Measurements from ENCODE around the gene REEP6.
"Not testable (repeated sequence)": the region's sequence is repeated elsewhere in the genome, so short reads cannot be mapped to it uniquely, and the experiment has no call there.

The REEP6 gene

DNA sequence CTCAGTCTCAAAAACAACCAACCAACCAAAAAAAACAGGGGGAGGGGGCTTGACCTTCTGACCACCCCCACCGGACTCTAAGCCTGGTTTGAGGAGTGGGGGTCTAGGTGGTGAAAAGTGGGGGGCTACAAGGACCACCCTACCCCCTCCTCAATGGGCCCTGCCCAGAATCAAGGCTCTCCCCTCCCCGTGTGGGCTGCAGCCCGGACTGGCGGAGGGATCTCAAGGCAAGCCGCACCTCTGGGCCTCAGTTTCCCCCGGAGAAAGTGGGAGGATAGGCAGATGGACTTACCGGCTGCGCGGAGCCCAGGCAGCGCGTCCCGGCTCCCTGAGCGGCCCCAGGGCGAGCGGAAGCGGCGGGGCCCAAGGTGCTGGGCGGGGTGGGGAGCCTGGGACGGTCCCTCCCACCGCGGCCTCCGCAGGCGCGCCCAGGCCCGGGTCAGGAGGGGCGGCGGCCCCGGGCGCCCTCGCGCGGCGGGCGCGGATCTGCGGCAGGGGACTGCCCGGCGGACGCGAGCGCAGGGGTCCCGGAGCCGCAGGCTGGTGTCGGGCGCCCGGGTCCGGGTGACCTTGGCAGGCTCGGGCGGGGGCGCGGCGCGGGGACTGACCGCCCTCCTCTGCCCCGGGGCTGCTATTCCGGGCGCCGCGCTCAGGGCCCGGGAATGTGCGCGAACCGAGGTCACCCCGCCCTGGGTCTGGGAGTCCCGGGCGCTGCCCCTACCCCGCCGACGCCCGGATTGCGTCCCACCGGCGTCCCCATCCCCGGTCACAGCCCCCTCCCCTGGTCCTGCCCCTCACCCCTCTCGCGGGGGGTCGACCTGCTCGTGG, 21.9 kb downstream of the REEP6 start, which contains the start of gene ADAMTSL5:
Gene ADAMTSL5, minus strand, starts transcription at position 349 of the 828 bp plus-strand sequence. CDS start 2,076 bp downstream, outside the sequence.
- DNase-seq (ENCODE audit: low read depth) = no peak
- TF ChIP-seq, protein P1, sequence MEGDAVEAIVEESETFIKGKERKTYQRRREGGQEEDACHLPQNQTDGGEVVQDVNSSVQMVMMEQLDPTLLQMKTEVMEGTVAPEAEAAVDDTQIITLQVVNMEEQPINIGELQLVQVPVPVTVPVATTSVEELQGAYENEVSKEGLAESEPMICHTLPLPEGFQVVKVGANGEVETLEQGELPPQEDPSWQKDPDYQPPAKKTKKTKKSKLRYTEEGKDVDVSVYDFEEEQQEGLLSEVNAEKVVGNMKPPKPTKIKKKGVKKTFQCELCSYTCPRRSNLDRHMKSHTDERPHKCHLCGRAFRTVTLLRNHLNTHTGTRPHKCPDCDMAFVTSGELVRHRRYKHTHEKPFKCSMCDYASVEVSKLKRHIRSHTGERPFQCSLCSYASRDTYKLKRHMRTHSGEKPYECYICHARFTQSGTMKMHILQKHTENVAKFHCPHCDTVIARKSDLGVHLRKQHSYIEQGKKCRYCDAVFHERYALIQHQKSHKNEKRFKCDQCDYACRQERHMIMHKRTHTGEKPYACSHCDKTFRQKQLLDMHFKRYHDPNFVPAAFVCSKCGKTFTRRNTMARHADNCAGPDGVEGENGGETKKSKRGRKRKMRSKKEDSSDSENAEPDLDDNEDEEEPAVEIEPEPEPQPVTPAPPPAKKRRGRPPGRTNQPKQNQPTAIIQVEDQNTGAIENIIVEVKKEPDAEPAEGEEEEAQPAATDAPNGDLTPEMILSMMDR (IDR thresholded peaks at IDR 0.05; ENCODE audit: low read depth, low read length, missing control alignments) = peak; percentile 19
- peak within 1 kb of the TSS; percentile 27 for H3K4me3 ChIP-seq (ENCODE audit: low read depth, low read length)

DNA sequence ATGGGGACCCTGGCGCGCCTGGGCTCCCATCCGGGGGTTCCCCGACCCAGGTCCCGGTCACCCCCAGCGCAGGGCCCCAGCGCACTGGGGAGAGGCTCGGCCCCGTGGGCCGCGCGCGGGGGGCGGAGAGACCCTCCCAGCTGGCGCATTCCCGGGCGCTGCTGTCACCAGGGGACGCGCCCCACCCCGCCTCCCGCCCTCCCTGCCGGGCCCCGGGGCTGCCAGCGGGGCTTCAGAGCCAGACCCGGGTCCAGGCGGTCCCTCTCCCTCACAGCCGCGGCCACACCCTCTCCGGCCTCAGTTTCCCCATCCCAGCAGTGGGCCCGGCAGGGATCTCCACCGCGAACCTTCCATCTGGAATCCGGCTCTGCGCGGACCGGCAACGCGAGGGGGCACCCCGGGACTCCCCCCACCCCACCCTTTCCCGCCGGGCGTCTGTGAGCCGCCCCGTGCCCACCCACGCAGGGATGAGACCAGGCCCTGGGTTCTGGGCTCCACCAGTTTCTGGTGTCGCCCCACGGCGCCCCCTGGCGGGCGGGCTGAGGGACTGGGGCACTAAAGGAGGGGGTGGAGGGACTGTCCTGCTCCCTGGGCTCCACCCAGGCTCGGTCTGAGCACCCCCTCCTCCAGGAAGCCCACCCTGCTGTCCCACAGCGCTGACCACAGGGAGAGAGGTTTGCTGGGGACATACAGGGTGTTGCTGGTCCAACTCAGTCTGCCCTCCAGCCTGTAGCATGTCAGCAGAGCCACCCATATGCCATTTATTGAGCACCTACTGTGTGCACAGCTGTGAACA, 22.7 kb downstream of the REEP6 start:
- no peak for DNase-seq (ENCODE audit: low read depth)

DNA sequence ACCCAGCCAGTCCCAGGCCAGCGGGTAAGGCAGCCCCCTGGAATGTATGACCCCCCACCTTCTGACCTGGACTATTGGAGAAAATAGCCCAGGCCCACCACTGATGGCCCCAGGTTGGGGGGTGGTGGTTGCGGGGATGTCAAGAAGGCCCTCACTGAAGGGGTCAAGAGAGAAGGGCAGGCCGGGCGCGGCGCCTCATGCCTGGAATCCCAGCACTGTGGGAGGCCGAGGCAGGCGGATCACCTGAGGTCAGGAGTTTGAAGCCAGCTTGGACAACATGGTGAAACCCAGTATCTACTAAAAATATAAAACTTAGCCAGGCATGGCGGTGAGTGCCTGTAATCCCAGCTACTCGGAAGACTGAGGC, 23.3 kb downstream of the REEP6 start:
- DNase-seq (ENCODE audit: low read depth) = no peak
- TF ChIP-seq, protein P1 (IDR thresholded peaks at IDR 0.05; ENCODE audit: low read depth, low read length, missing control alignments) = no peak
- no peak overlapping the region for H3K4me3 ChIP-seq (ENCODE audit: low read depth, low read length)

More for the DNA sequence above, 22.7 kb downstream of the REEP6 start:
- H3K4me3 ChIP-seq (ENCODE audit: low read depth, low read length) = 0 out of 2 replicates have a peak overlapping the region, but pooled peaks have one; percentile 27
- TF ChIP-seq, protein P1 (IDR thresholded peaks at IDR 0.05; ENCODE audit: low read depth, low read length, missing control alignments) = peak; percentile 72

DNA sequence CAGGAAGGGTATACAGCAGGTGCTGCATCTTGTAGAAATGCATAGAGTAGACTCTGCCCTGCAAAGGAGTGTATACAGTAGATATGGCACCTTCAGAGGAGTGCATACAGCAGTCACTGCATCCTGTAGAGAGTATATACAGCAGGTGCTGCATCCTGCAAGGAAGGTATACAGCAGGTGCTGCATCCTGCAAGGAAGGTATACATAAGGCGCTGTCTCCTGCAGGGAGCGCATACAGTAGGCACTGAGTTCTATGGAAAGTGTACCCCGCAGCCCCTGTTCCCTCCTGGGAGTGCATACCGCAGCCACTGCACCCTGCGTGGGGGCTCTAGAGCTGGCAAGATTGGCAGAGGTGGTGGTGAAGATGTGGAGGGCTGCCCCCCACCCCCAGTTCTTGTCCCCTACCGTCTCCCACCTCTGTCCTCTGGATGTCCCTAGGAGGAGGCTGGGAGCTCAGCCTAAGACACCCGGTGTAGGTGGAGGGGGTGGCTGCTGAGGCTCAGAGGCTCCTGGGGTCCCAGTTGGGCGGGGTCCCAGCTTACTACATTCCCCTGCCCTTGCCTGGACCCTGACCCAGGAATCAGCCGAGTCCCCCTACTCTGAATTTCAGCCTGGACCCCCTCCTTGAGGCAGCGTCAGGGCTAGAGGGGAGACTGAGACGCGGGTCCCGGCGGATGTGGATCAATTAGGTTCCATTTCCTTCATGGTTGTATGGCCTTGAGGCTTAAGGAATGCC, 24.2 kb downstream of the REEP6 start:
- TF ChIP-seq, protein P1 (IDR thresholded peaks at IDR 0.05; ENCODE audit: low read depth, low read length, missing control alignments) = no peak
- no peak for DNase-seq (ENCODE audit: low read depth)
- H3K4me3 ChIP-seq (ENCODE audit: low read depth, low read length) = no peak overlapping the region

DNA sequence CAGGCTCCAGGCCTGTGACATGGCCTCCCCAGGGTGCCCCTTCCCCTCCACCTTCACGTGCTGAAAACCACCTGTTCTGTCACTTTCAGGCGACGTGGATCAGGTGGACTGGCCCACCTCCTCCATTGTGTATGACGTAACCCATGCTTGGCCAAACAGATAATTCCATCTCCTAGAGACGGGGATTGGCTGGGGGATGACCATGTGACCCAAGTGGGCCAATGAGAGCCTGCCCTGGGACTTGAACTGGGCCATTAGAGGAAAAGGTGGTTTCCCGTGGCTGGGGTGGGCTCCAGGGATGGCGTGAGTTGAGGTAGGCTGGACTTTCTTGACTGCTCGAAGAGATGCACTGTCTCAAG, 25.4 kb downstream of the REEP6 start:
- TF ChIP-seq, protein P1 (IDR thresholded peaks at IDR 0.05; ENCODE audit: low read depth, low read length, missing control alignments) = no peak
- H3K4me3 ChIP-seq (ENCODE audit: low read depth, low read length) = no peak overlapping the region
- no peak for DNase-seq (ENCODE audit: low read depth)

DNA sequence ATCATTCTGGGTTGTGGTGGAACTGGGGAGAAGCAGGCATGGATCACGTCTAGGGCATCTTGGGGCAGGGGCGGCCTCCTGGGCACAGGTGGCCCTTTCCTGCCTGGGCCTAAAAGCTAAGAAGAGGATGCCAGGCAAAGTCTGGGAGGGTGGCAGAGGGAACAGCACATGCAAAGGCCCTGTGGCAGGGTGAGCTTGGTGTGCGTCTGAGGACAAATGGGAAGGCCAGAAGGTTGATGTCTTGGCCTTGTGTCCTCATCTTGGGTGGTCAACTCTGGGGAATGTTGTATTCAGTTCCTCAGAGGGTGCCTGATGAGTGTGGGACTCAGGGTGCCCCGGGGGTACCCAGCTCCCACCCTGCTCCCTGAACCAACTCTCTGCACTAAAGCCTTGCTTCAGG, 27.5 kb downstream of the REEP6 start:
- DNase-seq (ENCODE audit: low read depth) = no peak
- no peak overlapping the region for H3K4me3 ChIP-seq (ENCODE audit: low read depth, low read length)
- TF ChIP-seq, protein P1 (IDR thresholded peaks at IDR 0.05; ENCODE audit: low read depth, low read length, missing control alignments) = no peak

DNA sequence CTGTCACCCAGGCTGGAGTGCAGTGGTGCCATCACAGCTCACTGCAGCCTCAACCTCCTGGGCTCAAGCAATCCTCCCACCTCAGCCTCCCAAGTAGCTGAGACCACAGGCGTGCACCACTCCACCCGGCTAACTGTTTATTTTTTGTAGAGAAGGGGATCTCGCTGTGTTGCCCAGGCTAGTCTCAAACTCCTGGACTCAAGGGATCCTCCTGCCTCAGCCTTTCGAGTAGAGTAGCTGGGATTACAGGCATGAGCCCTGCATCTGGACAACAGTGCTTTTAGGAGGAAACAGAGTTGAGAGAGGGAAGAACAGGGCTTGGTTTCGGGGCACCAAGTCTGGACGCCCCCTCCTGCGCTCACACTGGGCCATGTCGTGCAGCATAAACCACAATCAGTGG, 28.8 kb downstream of the REEP6 start:
- not testable (repeated sequence) for DNase-seq (ENCODE audit: low read depth); H3K4me3 ChIP-seq (ENCODE audit: low read depth, low read length)

Data from GM12864 (cell line).